A673 (cell line): Measurements from ENCODE around the gene APCDD1L. TPM values are rescaled to one million over a fixed set of nuclear protein-coding genes. Genes with fewer than 3 reads are reported as not detected.

Source experiments
- BruUV-seq: library from RNA; stranded (reverse); fragments of 400-500 nt; replicated peaks from 2 replicates; lab custom pipeline; 2021; lab: Mats Ljungman, UMichigan
- CTCF ChIA-PET: fragments of 300-600 bp; sonication (Branson Sonifier 250); formaldehyde crosslinking; loops from one replicate; lab custom pipeline; 2022; ENCODE audit warnings: antibody characterized with exemption; lab: Charles Lee
- POLR2A ChIA-PET: fragments of 300-600 bp; sonication (Branson Sonifier 250); formaldehyde crosslinking; loops from one replicate; lab custom pipeline; 2022; ENCODE audit warnings: antibody characterized with exemption; ENCODE audit not compliant: low non-redundant PET; lab: Charles Lee
- DNase-seq: peaks from one replicate; pipeline ENCODE4 v3.0.0-alpha.2; 2015; ENCODE audit warnings: low spot score
- H3K27ac ChIP-seq: fragments of 200-600 bp; sonication (generic); 2 replicates; pipeline ENCODE4 v1.5.1; 2016; ENCODE audit warnings: mixed run types, low read depth, mild to moderate bottlenecking, mixed read lengths, antibody characterized with exemption, low read length; ENCODE audit not compliant: poor library complexity, severe bottlenecking
- H3K27me3 ChIP-seq: fragments of 200-600 bp; sonication (generic); replicated peaks from 2 replicates; pipeline ENCODE4 v1.6.1; 2017; ENCODE audit warnings: mixed run types, low read depth, mild to moderate bottlenecking, mixed read lengths, antibody characterized with exemption, low read length; ENCODE audit not compliant: insufficient read depth, poor library complexity
- H3K36me3 ChIP-seq: fragments of 200-600 bp; sonication (generic); 2 replicates; pipeline ENCODE4 v1.6.1; 2016; ENCODE audit warnings: mixed run types, mild to moderate bottlenecking, mixed read lengths, antibody characterized with exemption, low read length; ENCODE audit not compliant: insufficient read depth, poor library complexity, severe bottlenecking
- H3K4me1 ChIP-seq: fragments of 200-600 bp; sonication (generic); 2 replicates; pipeline ENCODE4 v1.6.1; 2017; ENCODE audit warnings: mixed run types, mild to moderate bottlenecking, mixed read lengths, antibody characterized with exemption, low read length; ENCODE audit not compliant: insufficient read depth, poor library complexity, severe bottlenecking
- H3K4me3 ChIP-seq: fragments of 200-600 bp; sonication (generic); 2 replicates; pipeline ENCODE4 v1.5.1; 2016; ENCODE audit warnings: low read depth, mixed run types, mild to moderate bottlenecking, mixed read lengths, low read length; ENCODE audit not compliant: poor library complexity, severe bottlenecking
- H3K9me3 ChIP-seq: fragments of 200-600 bp; sonication (generic); 2 replicates; pipeline ENCODE4 v1.6.1; 2016; ENCODE audit warnings: mixed run types, low read depth, mild to moderate bottlenecking, mixed read lengths, antibody characterized with exemption, low read length; ENCODE audit not compliant: poor library complexity, severe bottlenecking
- CTCF ChIP-seq: fragments of 300-800, 200-600 bp; sonication (generic); conservative IDR thresholded peaks from 2 replicates; pipeline ENCODE4 v1.5.1; 2017; ENCODE audit warnings: low read depth, mild to moderate bottlenecking, antibody characterized with exemption, low read length, moderate library complexity, mixed read lengths
- EZH2 ChIP-seq: fragments of 200-600 bp; sonication (generic); IDR thresholded peaks from 2 replicates; pipeline ENCODE4 v1.6.1; 2017; ENCODE audit warnings: borderline replicate concordance, low read depth, mild to moderate bottlenecking, mixed read lengths, antibody characterized with exemption, low read length; ENCODE audit not compliant: poor library complexity, severe bottlenecking
- intact Hi-C: fragments of 100-400 bp; cut with micrococcal nuclease; formaldehyde crosslinking; loops from one replicate; pipeline ENCODE4 v1.10.0; 2022; ENCODE audit not compliant: unreplicated experiment
- total RNA-seq: library from RNA; stranded (reverse); gene quantifications from 2 replicates; pipeline ENCODE4 v1.2.3, GENCODE V29; 2021

Gene APCDD1L
- total RNA-seq, 1 experiment from 2014 or later = not detected

- Histone ChIP-seq H3K4me1 (peaks cover 4% of the 10 kb centered on the region), H3K4me3 (no peak overlapping the region), H3K27me3 (no peaks in the 10 kb centered on the region), H3K9me3 (no peaks in the 10 kb centered on the region), H3K36me3 (no peaks in the 10 kb centered on the region), H3K27ac (no peak overlapping the region)
- ChIA-PET POLR2A (interaction anchor here (0.6 kb wide), 1 partner anchor 15 kb away, joined by 3 read pairs; no protein-coding TSS in a partner anchor), CTCF (no interaction called here)
- intact Hi-C loops = no loop called here
- no TSS peak for BruUV-seq
- TF ChIP-seq CTCF (no peak), EZH2 (no peak)
- DNase-seq = no peak
Observed at GRCh38 chr20:58555078-58555765, 40.0 kb upstream of the APCDD1L start.

GRCh38 chr20:58554541-58554940 is 39.3 kb upstream of the APCDD1L start:
- Histone ChIP-seq H3K4me1 (peaks cover 4% of the 10 kb centered on the region), H3K36me3 (no peaks in the 10 kb centered on the region), H3K27me3 (no peaks in the 10 kb centered on the region), H3K4me3 (no peak overlapping the region), H3K27ac (no peak overlapping the region), H3K9me3 (no peaks in the 10 kb centered on the region)
- intact Hi-C loops = no loop called here
- BruUV-seq = no TSS peak
- no peak for DNase-seq
- ChIA-PET CTCF (no interaction called here), POLR2A (no interaction called here)
- TF ChIP-seq EZH2 (no peak), CTCF (no peak)

GRCh38 chr20:58553841-58554240 is 38.6 kb upstream of the APCDD1L start:
- Histone ChIP-seq H3K4me3 (no peak overlapping the region), H3K9me3 (no peaks in the 10 kb centered on the region), H3K27ac (no peak overlapping the region), H3K4me1 (peaks cover 4% of the 10 kb centered on the region), H3K27me3 (no peaks in the 10 kb centered on the region), H3K36me3 (no peaks in the 10 kb centered on the region)
- intact Hi-C loops = no loop called here
- ChIA-PET POLR2A (no interaction called here), CTCF (no interaction called here)
- no peak for DNase-seq
- BruUV-seq = no TSS peak
- TF ChIP-seq EZH2 = no peak
- no peak for TF ChIP-seq CTCF
